C4-2B (cell line): ENCODE measurements around the gene NECTIN4.
A peak's percentile ranks its signal among the peaks of the same experiment; 100 is the strongest.

ENCODE experiments used
- H3K27ac ChIP-seq: fragments of 450-650 bp; 2 replicates; pipeline ENCODE4 v1.5.1; 2017
- ZFX ChIP-seq: fragments of 450-650 bp; IDR thresholded peaks from 2 replicates; pipeline ENCODE4 v1.6.1; 2017
- TF ChIP-seq, protein P1 (sequence below): fragments of 450-650 bp; conservative IDR thresholded peaks from 2 replicates; pipeline ENCODE4 v1.5.1; 2017; ENCODE audit warnings: mild to moderate bottlenecking

NECTIN4 gene

DNA sequence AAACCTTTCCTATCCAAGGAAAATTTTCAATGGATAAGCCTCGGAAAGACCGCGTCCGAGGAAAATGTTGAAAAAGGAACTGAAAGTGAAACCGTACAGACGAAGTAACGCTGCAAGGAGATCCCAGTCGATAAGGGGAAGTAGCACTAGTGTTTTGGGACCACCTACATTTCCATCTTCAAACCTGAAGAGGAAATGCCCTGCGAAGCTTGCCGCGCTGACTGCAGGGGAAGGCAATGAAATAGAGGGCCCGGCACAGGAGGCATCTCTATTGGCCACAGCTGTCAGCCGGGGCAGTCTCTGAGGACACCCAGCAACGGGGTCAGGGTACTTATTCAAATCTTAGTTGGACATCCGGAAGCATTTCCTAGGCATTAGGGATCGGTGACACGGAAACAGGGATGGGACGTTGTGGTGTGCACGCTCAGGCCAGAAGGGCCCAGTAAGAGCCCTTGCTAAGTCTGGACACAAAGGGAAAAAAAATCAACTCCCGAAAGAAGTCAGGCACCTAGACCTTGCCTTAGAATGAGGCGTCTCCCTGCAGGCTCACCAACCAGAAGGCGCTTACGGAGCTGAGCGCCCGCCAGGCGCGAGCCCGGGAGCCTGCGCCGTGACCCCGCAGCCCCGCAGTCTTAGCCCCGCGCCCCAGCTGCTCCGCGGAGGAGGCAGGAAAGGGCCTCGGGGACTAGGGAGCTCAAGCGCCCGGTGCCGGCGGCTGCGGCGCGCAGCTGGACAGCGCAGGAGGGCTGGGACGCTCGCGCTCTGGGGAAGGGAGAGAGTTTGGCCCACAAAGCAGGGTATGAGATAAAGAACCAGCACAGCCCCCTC is 44.2 kb downstream of the NECTIN4 start:
- peak; percentile 79 for TF ChIP-seq ZFX
- TF ChIP-seq, protein P1, sequence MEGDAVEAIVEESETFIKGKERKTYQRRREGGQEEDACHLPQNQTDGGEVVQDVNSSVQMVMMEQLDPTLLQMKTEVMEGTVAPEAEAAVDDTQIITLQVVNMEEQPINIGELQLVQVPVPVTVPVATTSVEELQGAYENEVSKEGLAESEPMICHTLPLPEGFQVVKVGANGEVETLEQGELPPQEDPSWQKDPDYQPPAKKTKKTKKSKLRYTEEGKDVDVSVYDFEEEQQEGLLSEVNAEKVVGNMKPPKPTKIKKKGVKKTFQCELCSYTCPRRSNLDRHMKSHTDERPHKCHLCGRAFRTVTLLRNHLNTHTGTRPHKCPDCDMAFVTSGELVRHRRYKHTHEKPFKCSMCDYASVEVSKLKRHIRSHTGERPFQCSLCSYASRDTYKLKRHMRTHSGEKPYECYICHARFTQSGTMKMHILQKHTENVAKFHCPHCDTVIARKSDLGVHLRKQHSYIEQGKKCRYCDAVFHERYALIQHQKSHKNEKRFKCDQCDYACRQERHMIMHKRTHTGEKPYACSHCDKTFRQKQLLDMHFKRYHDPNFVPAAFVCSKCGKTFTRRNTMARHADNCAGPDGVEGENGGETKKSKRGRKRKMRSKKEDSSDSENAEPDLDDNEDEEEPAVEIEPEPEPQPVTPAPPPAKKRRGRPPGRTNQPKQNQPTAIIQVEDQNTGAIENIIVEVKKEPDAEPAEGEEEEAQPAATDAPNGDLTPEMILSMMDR, result no peak
- peak overlapping the region; percentile 94 for H3K27ac ChIP-seq

DNA sequence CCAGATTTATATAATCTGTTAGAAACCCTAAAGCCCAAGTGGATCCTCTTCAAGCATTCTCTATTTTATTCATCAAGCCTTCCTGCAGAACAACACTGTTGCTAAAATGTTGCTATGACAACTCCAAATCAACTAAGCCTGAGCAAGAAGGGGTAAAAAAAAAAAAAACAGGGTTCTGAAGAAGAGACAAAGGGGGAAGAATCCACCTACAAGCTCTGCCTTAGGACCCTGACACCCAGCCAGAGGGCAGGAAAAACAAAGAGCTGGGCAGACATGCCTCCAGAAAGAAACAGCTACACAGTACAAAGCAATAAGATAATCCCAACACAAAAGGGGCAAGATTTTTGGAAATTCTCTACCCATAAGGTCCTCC is 44.8 kb downstream of the NECTIN4 start:
- peak overlapping the region; percentile 94 for H3K27ac ChIP-seq
- TF ChIP-seq, protein P1, result no peak
- TF ChIP-seq ZFX, result no peak

DNA sequence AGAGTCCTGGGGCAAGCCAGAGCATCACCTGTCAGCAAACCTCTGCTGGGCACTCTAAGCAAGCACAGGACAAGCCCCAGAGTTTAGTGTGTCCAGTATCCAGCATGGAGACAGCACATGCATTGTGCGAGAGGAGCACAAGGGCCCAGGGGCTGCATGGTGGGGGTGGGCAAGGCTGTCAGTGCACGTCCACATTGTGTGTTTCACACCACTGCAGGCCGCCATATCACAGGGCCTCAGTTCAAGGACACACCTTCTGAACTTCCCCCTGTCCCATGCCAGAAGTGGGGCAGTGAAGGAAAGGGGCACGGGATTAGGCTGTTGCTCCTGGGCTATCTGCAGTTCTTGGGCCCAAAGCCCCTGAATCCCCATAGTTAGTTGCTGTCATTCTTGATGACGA is 49.8 kb downstream of the NECTIN4 start:
- TF ChIP-seq, protein P1, result no peak
- TF ChIP-seq ZFX, result no peak
- H3K27ac ChIP-seq, result peak overlapping the region; percentile 85; the same call in 1 of the 2 replicates

DNA sequence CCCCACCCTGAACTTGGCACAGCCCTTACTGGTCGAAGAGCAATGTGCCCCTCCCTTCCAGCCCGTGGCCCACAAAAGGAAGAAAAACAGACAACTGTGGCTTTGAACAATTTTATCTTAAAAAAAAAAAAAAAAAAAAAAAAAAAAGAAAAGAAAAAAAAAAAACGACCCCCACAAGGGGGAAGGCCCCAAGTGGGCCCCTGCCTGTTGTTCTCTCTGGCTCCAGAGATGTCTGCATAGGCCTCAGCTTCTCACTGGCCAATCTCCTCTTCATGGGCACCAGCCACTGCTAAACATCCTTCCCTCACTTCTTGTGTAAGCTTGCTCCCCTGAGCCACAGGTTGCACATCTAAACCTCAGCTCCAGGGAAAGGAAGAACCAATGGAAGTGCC is 50.2 kb downstream of the NECTIN4 start:
- TF ChIP-seq, protein P1, result no peak
- TF ChIP-seq ZFX, result no peak
- H3K27ac ChIP-seq, result peak overlapping the region; percentile 85

DNA sequence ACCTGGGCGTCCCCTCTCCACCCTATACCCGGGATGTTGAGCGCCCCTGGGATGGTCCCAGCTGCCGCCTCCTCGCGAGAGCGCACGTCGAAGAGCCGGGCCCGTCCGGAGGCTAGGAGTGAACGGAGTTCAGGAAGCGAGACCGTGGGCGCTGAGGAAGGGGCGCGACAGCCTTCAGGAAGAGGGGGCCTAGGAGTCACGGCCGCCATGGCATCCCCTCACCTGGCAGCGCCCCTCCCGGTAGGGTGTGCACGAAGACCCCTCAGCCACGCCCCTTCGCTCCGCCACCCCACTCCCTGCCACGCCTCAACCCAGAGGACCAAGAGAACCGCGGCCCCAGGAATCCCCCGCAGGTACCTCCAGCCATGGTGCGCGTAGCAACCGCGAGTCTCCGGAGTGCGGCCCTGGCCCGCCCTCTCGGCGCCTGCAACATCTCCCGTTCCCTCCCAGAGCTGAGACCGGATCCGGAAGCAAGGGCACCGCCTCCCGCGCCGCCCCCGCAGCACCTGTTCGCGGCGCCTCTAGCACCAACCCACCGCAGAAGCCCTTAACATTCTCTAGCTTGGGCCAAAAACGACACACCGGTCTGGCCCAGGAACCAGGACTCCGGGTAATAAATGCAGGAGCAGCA is 50.7 kb downstream of the NECTIN4 start, which contains the start of gene TSTD1:
Gene TSTD1 (minus strand): TSS at position 442 of the 631 bp plus-strand sequence. CDS start 75 bp downstream, at position 367.
- TF ChIP-seq ZFX, result peak; percentile 56
- TF ChIP-seq, protein P1, result no peak

DNA sequence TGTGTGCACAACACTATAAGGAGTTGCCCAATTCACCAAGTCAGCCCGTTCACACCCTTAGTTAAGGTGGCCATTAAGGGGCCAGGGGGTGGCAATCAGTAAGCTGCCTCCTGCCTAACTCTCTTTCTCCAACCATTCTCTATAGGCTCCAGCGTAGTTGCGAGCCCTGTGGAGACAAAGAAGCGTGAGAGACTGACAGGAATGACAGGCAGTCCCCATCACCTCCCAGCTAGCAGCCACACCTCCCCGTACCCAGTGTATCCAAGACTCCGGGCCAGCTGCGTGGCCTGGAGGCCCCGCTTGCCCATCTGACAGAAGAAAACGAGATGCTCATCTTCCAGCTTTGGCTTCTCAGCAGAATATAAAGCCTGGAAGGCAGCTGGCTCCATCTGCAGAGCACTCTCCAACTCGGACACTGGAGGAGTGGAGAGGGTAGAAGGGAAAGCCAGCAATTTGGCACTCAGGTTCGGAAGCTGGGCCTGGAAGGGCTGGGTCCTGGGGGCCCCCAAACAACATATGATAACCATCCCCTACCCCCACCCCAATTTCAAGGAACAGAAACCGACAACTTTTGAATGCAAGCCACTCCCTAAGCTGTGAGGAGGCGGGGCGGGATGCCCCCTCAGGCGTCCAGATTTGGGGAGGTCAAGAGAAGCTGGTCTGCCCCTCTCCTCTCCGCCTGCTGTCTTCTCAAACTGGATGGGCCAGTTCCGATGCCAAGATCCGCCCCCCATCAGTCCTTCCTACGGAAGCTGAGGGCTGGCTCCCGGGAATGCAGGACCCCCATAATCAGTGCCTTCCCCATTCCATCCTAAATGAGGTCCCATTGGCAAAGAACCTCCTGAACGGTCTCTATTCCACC is 51.5 kb downstream of the NECTIN4 start:
- peak overlapping the region; percentile 85 for H3K27ac ChIP-seq
- TF ChIP-seq, protein P1, result no peak
- TF ChIP-seq ZFX, result no peak

More for the DNA sequence above, 50.7 kb downstream of the NECTIN4 start, which contains the start of gene TSTD1:
- peak within 1 kb of the TSS; percentile 85 for H3K27ac ChIP-seq
